Measurements from ENCODE around the gene PMS1. TPM values are rescaled to one million over a fixed set of nuclear protein-coding genes. Genes with fewer than 3 reads are reported as not detected.

PMS1 gene
- total and polyA plus RNA-seq, 9 of the 15 experiments (the other 6 are each of a cell fraction or from before 2014, with no cell fraction given), result 14.5 to 29.8 (median 24.7) TPM

GRCh38 chr2:189862751-189863150, 78.5 kb downstream of the PMS1 start:
- H3K79me2 ChIP-seq (ENCODE audit: control insufficient read depth, insufficient read depth, low read length), result no peaks in the 10 kb centered on the region
- intact Hi-C loops (cut with micrococcal nuclease), result no loop called here
- FAIRE-seq (no peak), ATAC-seq (no peak), DNase-seq (ENCODE audit: extremely low read depth in 1 of 4, low spot score in 3 of 4) (no peak)
- H3K36me3 ChIP-seq (ENCODE audit: control insufficient read depth, insufficient read depth, low read length), result peaks cover 31% of the 10 kb centered on the region; the same call in 1 of the 3 replicates
- ChIA-PET POLR2A (no interaction called here), CTCF (ENCODE audit: low intra/inter-chr PET ratio) (no interaction called here)
- no peaks in the 10 kb centered on the region for H4K20me1 ChIP-seq (replicated peaks; ENCODE audit: control insufficient read depth, insufficient read depth, low read length)
- H3K4me2 ChIP-seq (ENCODE audit: insufficient read depth, low read length), result no peak overlapping the region
- no peak overlapping the region for H3K27ac ChIP-seq (ENCODE audit: extremely low read depth, low read depth, low read length)
- H3K9me3 ChIP-seq (replicated peaks; ENCODE audit: control insufficient read depth, insufficient read depth, low read depth, low read length), result no peaks in the 10 kb centered on the region; the same call in 1 of the 2 replicates
- no peaks in the 10 kb centered on the region for H3K4me1 ChIP-seq (replicated peaks in 1 of 2; ENCODE audit: control insufficient read depth in 2 of 2, insufficient read depth in 2 of 2, low read length in 2 of 2)
- TF ChIP-seq KDM1A (IDR thresholded peaks at IDR 0.05), result no peak
- TF ChIP-seq LEF1 (IDR thresholded peaks at IDR 0.05), result no peak
- TF ChIP-seq ZNF830 (CRISPR knock-in tag; IDR thresholded peaks at IDR 0.05), result no peak
- TF ChIP-seq CBX1 (IDR thresholded peaks at IDR 0.05; ENCODE audit: low read depth), result no peak
- no peak for TF ChIP-seq TSC22D4 (tag; IDR thresholded peaks at IDR 0.05)
- no peak for TF ChIP-seq NUFIP1 (IDR thresholded peaks at IDR 0.05; ENCODE audit: partially characterized antibody)
- H3K9ac ChIP-seq (ENCODE audit: insufficient read depth in 1 of 2, low read depth in 2 of 2, low read length in 2 of 2), result no peak overlapping the region
- H3K9me1 ChIP-seq (ENCODE audit: control insufficient read depth, insufficient read depth, low read length), result no peaks in the 10 kb centered on the region
- in situ Hi-C loops (cut with MboI), result no loop called here
- no TSS peak for BruUV-seq (replicated peaks)
- 80% methylated on average over 1 of the region's 1 CpG for WGBS (ENCODE audit: insufficient coverage, low coverage, missing lambda C conversion rate)
- no peak overlapping the region for H2AFZ ChIP-seq (ENCODE audit: low read depth, low read length)
- H3K27me3 ChIP-seq (ENCODE audit: control insufficient read depth in 2 of 2, insufficient read depth in 2 of 2, low read length in 2 of 2), result no peaks in the 10 kb centered on the region
- H3K4me3 ChIP-seq, result no peak overlapping the region

- Histone ChIP-seq H3K9me1 (ENCODE audit: control insufficient read depth, insufficient read depth, low read length) (no peaks in the 10 kb centered on the region), H4K20me1 (replicated peaks; ENCODE audit: control insufficient read depth, insufficient read depth, low read length) (no peaks in the 10 kb centered on the region), H3K4me2 (ENCODE audit: insufficient read depth, low read length) (no peak overlapping the region), H3K79me2 (ENCODE audit: control insufficient read depth, insufficient read depth, low read length) (no peaks in the 10 kb centered on the region), H3K9me3 (replicated peaks; ENCODE audit: control insufficient read depth, insufficient read depth, low read depth, low read length) (no peaks in the 10 kb centered on the region; the same call in 1 of the 2 replicates), H3K36me3 (ENCODE audit: control insufficient read depth, insufficient read depth, low read length) (peaks cover 26% of the 10 kb centered on the region; the same call in 1 of the 3 replicates), H3K9ac (ENCODE audit: insufficient read depth in 1 of 2, low read depth in 2 of 2, low read length in 2 of 2) (no peak overlapping the region), H3K27ac (ENCODE audit: extremely low read depth, low read depth, low read length) (no peak overlapping the region), H3K27me3 (ENCODE audit: control insufficient read depth in 2 of 2, insufficient read depth in 2 of 2, low read length in 2 of 2) (no peaks in the 10 kb centered on the region), H3K4me1 (replicated peaks in 1 of 2; ENCODE audit: control insufficient read depth in 2 of 2, insufficient read depth in 2 of 2, low read length in 2 of 2) (no peaks in the 10 kb centered on the region), H3K4me3 (no peak overlapping the region), H2AFZ (ENCODE audit: low read depth, low read length) (no peak overlapping the region)
- 86% methylated on average over 1 of the region's 1 CpG for WGBS (ENCODE audit: insufficient coverage, low coverage, missing lambda C conversion rate)
- BruUV-seq (replicated peaks), result no TSS peak
- in situ Hi-C loops (cut with MboI) (no loop called here), intact Hi-C loops (cut with micrococcal nuclease) (no loop called here)
- FAIRE-seq (no peak), ATAC-seq (no peak), DNase-seq (ENCODE audit: extremely low read depth in 1 of 4, low spot score in 3 of 4) (no peak)
- ChIA-PET CTCF (ENCODE audit: low intra/inter-chr PET ratio) (no interaction called here), POLR2A (no interaction called here)
- TF ChIP-seq EP300 (IDR thresholded peaks at IDR 0.05; ENCODE audit: low read length) (no peak), HNRNPH1 (optimal IDR thresholded peaks at IDR 0.05; ENCODE audit: low read depth, low read length) (no peak), HDAC8 (tag; IDR thresholded peaks at IDR 0.05) (no peak), MCM2 (IDR thresholded peaks at IDR 0.05; ENCODE audit: low read depth) (no peak), ATF1 (CRISPR knock-in tag; IDR thresholded peaks at IDR 0.05) (no peak), ATF1 (tag; IDR thresholded peaks at IDR 0.05) (no peak), GTF2B (IDR thresholded peaks at IDR 0.05; ENCODE audit: extremely low read depth, insufficient read length) (no peak)
Measured at GRCh38 chr2:189865826-189866225, 81.6 kb downstream of the PMS1 start.
